NCI-H1105 treated with DMSO at 0.1 percent for 48 hours (cell line): Measurements from ENCODE around the gene NPSR1.
"Not testable (repeated sequence)": the region's sequence is repeated elsewhere in the genome, so short reads cannot be mapped to it uniquely, and the experiment has no call there.

ENCODE experiments used
- DNase-seq: peaks from one replicate; lab custom pipeline; 2025; lab: John Stamatoyannopoulos, UW

Gene NPSR1

GRCh38 chr7:34874329-34874728 is 216.3 kb downstream of the NPSR1 start:
- not testable (repeated sequence) for DNase-seq

DNA sequence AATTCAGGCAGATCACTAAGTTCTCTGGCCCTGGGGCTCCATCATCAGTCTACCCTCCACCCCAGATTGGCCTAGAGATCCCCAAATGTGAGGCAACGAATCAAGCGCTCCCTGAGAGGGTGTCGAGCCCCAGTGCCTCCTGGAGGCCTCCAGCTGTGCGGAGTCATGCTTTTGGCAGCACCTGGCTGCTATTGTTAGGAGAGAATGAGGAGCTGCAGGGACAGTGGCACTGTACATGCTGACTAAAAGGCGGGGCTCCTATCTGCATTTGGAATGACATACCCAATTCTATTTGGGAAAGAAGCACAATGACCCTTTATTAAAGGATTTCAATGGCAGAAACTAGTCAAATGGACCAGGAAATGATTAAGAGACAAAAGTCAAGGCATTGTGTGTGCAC is 217.5 kb downstream of the NPSR1 start:
- DNase-seq, result no peak

DNA sequence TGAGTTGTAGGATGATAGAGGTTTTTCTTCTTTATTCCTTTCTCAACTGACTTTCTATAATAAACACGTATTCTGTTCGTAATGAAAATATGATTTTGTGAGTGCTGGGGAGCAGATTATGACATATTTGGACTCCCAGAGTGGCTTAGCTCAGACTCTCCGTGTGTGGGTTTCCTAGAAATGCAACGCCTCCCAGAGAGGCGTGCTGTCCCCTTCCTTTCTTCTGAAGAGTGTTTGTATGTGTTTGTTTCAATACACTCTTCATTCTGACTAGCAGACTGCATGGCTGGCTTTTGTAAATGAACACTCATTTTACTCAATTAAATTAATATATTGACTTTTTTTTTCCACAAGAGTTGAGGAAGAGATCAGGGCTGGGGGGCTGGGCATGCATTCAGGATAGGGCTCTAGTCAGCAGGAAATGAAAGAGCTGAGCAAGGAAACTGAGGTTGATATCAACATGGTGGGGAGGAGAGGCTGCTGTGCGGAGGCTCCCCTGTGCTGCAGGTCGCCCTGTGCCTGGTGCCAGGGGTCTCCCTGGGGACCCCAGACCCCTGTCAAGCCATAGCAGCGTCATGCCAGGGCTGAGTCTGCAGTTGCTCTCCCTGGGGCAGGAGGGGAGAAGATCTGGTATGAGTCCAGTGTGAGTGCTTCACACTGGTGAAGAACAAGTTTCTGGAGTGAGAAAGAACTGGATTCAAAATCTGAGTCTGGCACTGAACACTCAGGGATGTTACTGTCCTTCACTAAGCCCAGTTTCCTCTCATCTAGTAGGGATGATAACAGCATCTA is 221.1 kb downstream of the NPSR1 start:
- DNase-seq, result not testable (repeated sequence)

GRCh38 chr7:34879871-34880270 is 221.9 kb downstream of the NPSR1 start:
- DNase-seq, result no peak

DNA sequence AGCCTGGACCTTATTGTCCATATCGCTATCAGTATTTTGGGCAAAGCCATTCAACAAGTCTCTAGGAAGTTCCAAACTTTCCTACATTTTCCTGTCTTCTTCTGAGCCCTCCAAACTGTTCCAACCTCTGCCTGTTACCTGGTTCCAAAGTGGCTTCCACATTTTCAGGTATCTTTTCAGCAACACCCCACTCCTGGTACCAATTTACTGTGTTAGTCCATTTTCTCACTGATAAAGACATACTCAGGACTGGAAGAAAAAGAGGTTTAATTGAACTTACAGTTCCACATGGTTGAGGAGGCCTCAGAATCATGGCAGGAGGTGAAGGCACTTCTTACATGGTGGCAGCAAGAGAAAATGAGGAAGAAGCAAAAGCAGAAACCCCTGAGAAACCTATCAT is 225.8 kb downstream of the NPSR1 start:
- DNase-seq, result not testable (repeated sequence)

DNA sequence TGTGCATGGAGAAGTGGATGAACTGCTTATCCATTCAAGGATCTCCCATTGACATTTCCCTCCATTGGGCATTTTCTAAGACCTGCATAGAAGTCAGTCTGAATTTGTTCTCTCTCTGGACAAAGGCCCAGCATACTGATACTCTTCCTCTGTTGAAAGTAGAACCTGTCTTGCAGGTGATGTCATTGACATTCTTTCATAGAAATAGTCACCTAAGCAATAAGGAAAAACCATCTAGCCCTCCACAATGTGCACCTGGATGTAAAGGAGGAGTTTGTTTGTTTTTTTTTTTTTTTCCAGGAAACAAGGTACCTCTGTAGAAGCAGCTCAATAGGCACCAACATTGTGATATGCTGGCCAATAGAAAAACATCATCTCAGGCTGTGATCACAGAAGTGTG is 228.8 kb downstream of the NPSR1 start:
- no peak for DNase-seq

GRCh38 chr7:34889951-34890350 is 231.9 kb downstream of the NPSR1 start:
- DNase-seq, result no peak

- no peak for DNase-seq
Measured at GRCh38 chr7:34895202-34895601, 237.2 kb downstream of the NPSR1 start.
